GM18867 (cell line): Measurements from ENCODE around the gene COG4.

ENCODE experiments used
- ATAC-seq: cut with Tn5 transposase; IDR thresholded peaks from one replicate; pipeline ENCODE4 v1.9.1; 2021; ENCODE audit warnings: mild to moderate bottlenecking, moderate library complexity; ENCODE audit not compliant: unreplicated experiment

Gene COG4

GRCh38 chr16:70434484-70435260 lies 88.7 kb downstream of the COG4 start:
- ATAC-seq, result no peak

- no peak for ATAC-seq
Measured at GRCh38 chr16:70433458-70434103, 89.8 kb downstream of the COG4 start.

GRCh38 chr16:70432723-70433457 lies 90.5 kb downstream of the COG4 start:
- ATAC-seq, result no peak

- no peak for ATAC-seq
Measured at GRCh38 chr16:70432356-70432722, 91.0 kb downstream of the COG4 start.

- peak; percentile 49 for ATAC-seq
Measured at GRCh38 chr16:70430667-70431536, 92.5 kb downstream of the COG4 start.
